Measurements from ENCODE around the gene MITD1.

GRCh38 chr2:99140860-99141109 lies 40.1 kb downstream of the MITD1 start:
- no peak for TF ChIP-seq POLR2A (IDR thresholded peaks at IDR 0.05; ENCODE audit: low read depth, low read length)
- TF ChIP-seq POLR2AphosphoS5 (IDR thresholded peaks at IDR 0.05; ENCODE audit: low read depth, low read length), result no peak; the same call in 1 of the 2 replicates

Data from GM12891 (cell line).